Stimulated activated CD8-positive, alpha-beta memory T cell treated with anti-CD3 and anti-CD28 coated beads, Interleukin-2, amount 100 ng/mL, for 48 hours (primary cell): ENCODE data around the gene FOXB1.

ENCODE experiments used
- DNase-seq, 2 donors: peaks; one replicate each; pipeline ENCODE4 v3.0.0-alpha.2; 2020; ENCODE audit warnings: low read depth in 2 of 2

FOXB1 gene

GRCh38 chr15:60004009-60004845 is at the start of gene FOXB1:
Gene FOXB1 (plus strand): TSS chr15:60004311. CDS start chr15:60004964, 653 bp downstream.
- no peak for DNase-seq

GRCh38 chr15:59958288-59958687 is 45.8 kb upstream of the FOXB1 start:
- no peak for DNase-seq

- no peak for DNase-seq
Measured at GRCh38 chr15:59960318-59960717, 43.8 kb upstream of the FOXB1 start.

GRCh38 chr15:59963322-59963721 is 40.8 kb upstream of the FOXB1 start:
- DNase-seq, result no peak

- no peak for DNase-seq
Measured at GRCh38 chr15:59963925-59964324, 40.2 kb upstream of the FOXB1 start.

- no peak for DNase-seq
Measured at GRCh38 chr15:59965741-59966140, 38.4 kb upstream of the FOXB1 start.

- DNase-seq, result no peak
Measured at GRCh38 chr15:59966262-59966661, 37.8 kb upstream of the FOXB1 start.

- DNase-seq, result no peak
Measured at GRCh38 chr15:59968314-59968713, 35.8 kb upstream of the FOXB1 start.

- no peak for DNase-seq
Measured at GRCh38 chr15:59972241-59972640, 31.9 kb upstream of the FOXB1 start.

- DNase-seq, result no peak
Measured at GRCh38 chr15:59976480-59977271, 27.4 kb upstream of the FOXB1 start.

GRCh38 chr15:59991834-59992233 is 12.3 kb upstream of the FOXB1 start:
- no peak for DNase-seq

GRCh38 chr15:59993041-59993750 is 10.9 kb upstream of the FOXB1 start:
- DNase-seq, result no peak

- no peak for DNase-seq
Measured at GRCh38 chr15:59993950-59994401, 10.1 kb upstream of the FOXB1 start.

GRCh38 chr15:59994526-59994887 is 9.6 kb upstream of the FOXB1 start:
- DNase-seq, result no peak

- no peak for DNase-seq
Measured at GRCh38 chr15:59994888-59995557, 9.1 kb upstream of the FOXB1 start.

- DNase-seq, result no peak
Measured at GRCh38 chr15:59995568-59996297, 8.4 kb upstream of the FOXB1 start.

- DNase-seq, result no peak
Measured at GRCh38 chr15:59996298-59997041, 7.6 kb upstream of the FOXB1 start.

GRCh38 chr15:59997070-59997701 is 6.9 kb upstream of the FOXB1 start:
- DNase-seq, result peak; percentile 63 to 67

- no peak for DNase-seq
Measured at GRCh38 chr15:59998305-59998949, 5.7 kb upstream of the FOXB1 start.
